Coronary artery (tissue), 2 donors: Measurements from ENCODE around the gene GOLGA2.

Source experiments
- DNase-seq: peaks from one replicate; pipeline ENCODE4 v3.0.0-alpha.2; 2017; ENCODE audit warnings: low spot score
- H3K27ac ChIP-seq, 2 donors: fragments of 200-600 bp; sonication (generic); one replicate each; pipeline ENCODE4 v1.5.1; 2016 to 2019
- H3K4me3 ChIP-seq: fragments of 200-600 bp; sonication (generic); 2 replicates; pipeline ENCODE4 v1.5.1; 2016; ENCODE audit warnings: mild to moderate bottlenecking, moderate library complexity
- CTCF ChIP-seq: fragments of 200-600 bp; sonication (generic); IDR thresholded peaks from one replicate; pipeline ENCODE4 v1.5.1; 2019; ENCODE audit warnings: antibody characterized with exemption

Gene GOLGA2

DNA sequence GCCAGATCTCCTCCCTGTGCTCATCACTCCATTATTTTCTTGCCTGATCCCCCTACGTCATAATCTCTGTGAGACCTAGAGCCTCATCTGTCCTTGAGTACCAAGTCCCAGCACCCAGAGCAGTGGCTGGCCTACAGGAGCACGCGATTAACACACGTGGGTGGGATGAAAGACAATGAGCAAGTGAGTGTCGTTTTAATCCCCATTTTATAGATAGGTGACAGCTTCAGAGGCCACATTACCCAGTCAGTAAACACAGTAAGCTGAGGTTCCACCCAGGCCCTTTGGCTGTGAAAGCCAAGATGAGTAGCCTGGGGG, 29.1 kb upstream of the GOLGA2 start:
- Histone ChIP-seq H3K4me3 (no peak overlapping the region), H3K27ac (no peak overlapping the region)
- no peak for TF ChIP-seq CTCF
- no peak for DNase-seq

DNA sequence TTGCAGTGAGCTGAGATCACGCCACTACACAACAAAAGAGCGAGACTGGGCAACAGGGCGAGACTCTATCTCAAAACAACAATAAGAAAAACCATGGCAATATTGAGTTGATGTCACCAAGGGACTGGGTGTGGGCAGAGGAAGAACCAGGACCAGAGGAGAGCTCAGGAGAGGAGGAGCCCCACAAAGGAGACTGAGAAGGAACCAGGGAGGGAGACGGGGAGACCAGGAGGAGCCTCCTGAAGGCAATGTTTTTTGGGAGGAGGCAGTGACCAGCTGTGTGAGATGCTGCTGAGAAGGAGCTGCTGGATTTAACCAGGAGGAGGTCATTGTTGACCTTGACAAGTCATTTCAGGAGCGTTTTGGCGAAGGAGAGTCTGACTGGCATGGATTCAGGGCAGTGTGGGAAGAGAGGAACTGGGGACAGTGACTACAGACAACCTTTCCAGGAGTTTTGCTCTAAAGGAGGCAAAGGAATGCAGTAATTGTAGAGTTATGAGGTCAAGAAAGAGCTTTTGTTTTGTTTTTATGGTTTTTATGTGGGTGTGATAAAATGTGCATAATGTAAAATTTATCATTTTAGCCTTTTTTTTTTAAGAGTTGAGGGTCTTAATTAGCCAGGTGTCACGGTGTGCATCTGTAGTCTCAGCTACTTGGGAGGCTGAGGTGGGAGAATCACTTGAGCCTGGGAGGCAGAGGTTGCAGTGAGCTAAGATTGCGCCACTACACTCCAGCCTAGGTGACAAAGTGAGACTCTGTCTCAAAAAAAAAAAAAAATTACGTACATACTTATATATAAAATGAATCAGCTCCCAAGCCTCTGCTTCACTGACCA, 28.5 kb upstream of the GOLGA2 start:
- Histone ChIP-seq H3K4me3 (no peak overlapping the region), H3K27ac (no peak overlapping the region)
- TF ChIP-seq CTCF = no peak
- DNase-seq = no peak

GRCh38 chr9:128298535-128299482, 23.0 kb upstream of the GOLGA2 start:
- DNase-seq = no peak
- TF ChIP-seq CTCF = no peak
- Histone ChIP-seq H3K4me3 (no peak overlapping the region), H3K27ac (no peak overlapping the region)

- no peak for TF ChIP-seq CTCF
- DNase-seq = no peak
- no peak overlapping the region for H3K27ac ChIP-seq
- no peak overlapping the region for H3K4me3 ChIP-seq
Measured at GRCh38 chr9:128297221-128297773, 21.5 kb upstream of the GOLGA2 start.

GRCh38 chr9:128296340-128297220, 20.8 kb upstream of the GOLGA2 start:
- Histone ChIP-seq H3K27ac (no peak overlapping the region), H3K4me3 (no peak overlapping the region)
- DNase-seq = no peak
- TF ChIP-seq CTCF = no peak

DNA sequence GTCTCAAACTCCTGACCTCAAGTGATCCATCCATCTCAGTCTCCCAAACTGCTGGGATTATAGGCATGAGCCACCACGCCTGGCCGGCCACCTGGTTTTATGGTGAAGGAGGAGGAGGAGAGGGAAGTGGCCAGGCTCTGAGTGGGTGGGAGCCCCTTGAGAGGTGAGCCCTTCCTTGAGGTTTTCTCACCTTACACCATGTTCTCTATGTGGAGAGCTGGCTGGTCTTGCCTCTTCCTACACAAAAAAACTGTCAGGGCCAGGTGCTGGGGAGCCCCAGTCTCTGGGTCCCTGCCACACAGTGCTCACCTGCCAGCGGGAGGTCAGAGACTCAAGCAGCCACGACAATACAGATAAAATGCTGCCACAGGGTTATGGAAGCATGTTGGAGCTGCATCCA, 18.3 kb upstream of the GOLGA2 start:
- TF ChIP-seq CTCF = no peak
- Histone ChIP-seq H3K4me3 (no peak overlapping the region), H3K27ac (no peak overlapping the region)
- no peak for DNase-seq
